ENCODE data around the gene USP46.

USP46 gene

GRCh38 chr4:52665592-52665991, 6.5 kb upstream of the USP46 start:
- TF ChIP-seq CTCF (IDR thresholded peaks at IDR 0.05) = no peak

GRCh38 chr4:52664479-52664878, 5.4 kb upstream of the USP46 start:
- TF ChIP-seq CTCF (IDR thresholded peaks at IDR 0.05) = no peak

GRCh38 chr4:52661966-52662690, 3.0 kb upstream of the USP46 start:
- TF ChIP-seq CTCF (IDR thresholded peaks at IDR 0.05) = no peak

GRCh38 chr4:52660643-52661042, 1.5 kb upstream of the USP46 start:
- TF ChIP-seq CTCF (IDR thresholded peaks at IDR 0.05) = no peak

- no peak for TF ChIP-seq CTCF (IDR thresholded peaks at IDR 0.05)
Observed at GRCh38 chr4:52659722-52660261, 691 bp upstream of the USP46 start.

- no peak for TF ChIP-seq CTCF (IDR thresholded peaks at IDR 0.05)
Observed at GRCh38 chr4:52658641-52659000, 480 bp downstream of the USP46 start.

- TF ChIP-seq CTCF (IDR thresholded peaks at IDR 0.05) = no peak
Observed at GRCh38 chr4:52657618-52658501, 1.2 kb downstream of the USP46 start.
